HCT116 (cell line): ENCODE measurements around the gene CCDC127. TPM values are rescaled to one million over a fixed set of nuclear protein-coding genes. Genes with fewer than 3 reads are reported as not detected.
"Not testable (repeated sequence)": the region's sequence is repeated elsewhere in the genome, so short reads cannot be mapped to it uniquely, and the experiment has no call there.

Source experiments
- ATAC-seq: fragments of 200-7000 bp; cut with Tn5 transposase; 2 replicates; pipeline ENCODE4 v1.9.1; 2020; ENCODE audit warnings: mild to moderate bottlenecking, moderate library complexity
- BruUV-seq: library from RNA; stranded (reverse); fragments of 400-500 nt; replicated peaks from 2 replicates; lab custom pipeline; 2021; lab: Mats Ljungman, UMichigan
- CTCF ChIA-PET: fragments of 300-600 bp; sonication (Branson Sonifier 250); formaldehyde crosslinking; loops from one replicate; lab custom pipeline; 2021; ENCODE audit warnings: antibody characterized with exemption; lab: Charles Lee
- POLR2A ChIA-PET: fragments of 300-600, 350-600 bp; sonication (Branson Sonifier 250); formaldehyde crosslinking; loops from one replicate; lab custom pipeline; 2021; ENCODE audit warnings: antibody characterized with exemption; lab: Charles Lee
- RAD21 ChIA-PET, 2 experiments: fragments of 300-600 bp; sonication (Branson Sonifier 250); formaldehyde crosslinking; loops; one replicate each; lab custom pipeline; 2023; ENCODE audit warnings: low total read pairs in 2 of 2; ENCODE audit not compliant: uncharacterized antibody in 2 of 2, unreplicated experiment in 2 of 2, low non-redundant PET in 1 of 2; lab: Charles Lee
- DNase-seq: peaks from one replicate; pipeline ENCODE4 v3.0.0-alpha.2; 2010; ENCODE audit warnings: low read depth, low spot score
- H2AFZ ChIP-seq: fragments of 200-600 bp; shearing (Covaris generic), sonication (generic); 2 replicates; pipeline ENCODE4 v1.6.1; 2017; ENCODE audit warnings: low read depth, mixed run types, mixed read lengths, antibody characterized with exemption, low read length; ENCODE audit not compliant: poor library complexity, severe bottlenecking
- H3K27ac ChIP-seq: 2 replicates; pipeline ENCODE4 v1.5.1; 2012; ENCODE audit warnings: low read depth, low read length
- H3K27me3 ChIP-seq: fragments of 200-600 bp; sonication (generic); 2 replicates; pipeline ENCODE4 v1.6.1; 2016; ENCODE audit warnings: mixed run types, low read length, mixed read lengths; ENCODE audit not compliant: insufficient read depth
- H3K36me3 ChIP-seq, 2 experiments: fragments of 200-500 bp in 1 of 2; fragments of 200-600 bp in 1 of 2; sonication (Bioruptor generic) in 1 of 2; sonication (generic) in 1 of 2; 2 replicates each; pipeline versions ENCODE4 v1.5.1 to v1.6.1; 2014 to 2016; ENCODE audit warnings: low read length in 2 of 2, inconsistent platforms in 1 of 2, mixed read lengths in 1 of 2, mixed run types in 1 of 2; ENCODE audit not compliant: insufficient read depth in 2 of 2, control insufficient read depth in 1 of 2
- H3K4me1 ChIP-seq, 2 experiments: fragments of 200-600 bp in 1 of 2; sonication (generic) in 1 of 2; 2 replicates each; pipeline versions ENCODE4 v1.5.1 to v1.6.1; 2012 to 2017; ENCODE audit warnings: low read length in 2 of 2, inconsistent platforms in 1 of 2, mild to moderate bottlenecking in 1 of 2, mixed read lengths in 1 of 2, mixed run types in 1 of 2, moderate library complexity in 1 of 2; ENCODE audit not compliant: insufficient read depth in 2 of 2, control insufficient read depth in 1 of 2
- H3K4me2 ChIP-seq: fragments of 200-600 bp; sonication (generic); 2 replicates; pipeline ENCODE4 v1.6.1; 2017; ENCODE audit warnings: mixed run types, low read length, mixed read lengths
- H3K4me3 ChIP-seq, 2 experiments: fragments of 200-600 bp in 1 of 2; sonication (generic) in 1 of 2; replicated peaks in 1 of 2; 2 replicates each; pipeline ENCODE4 v1.5.1; 2011 to 2016; ENCODE audit warnings: low read length in 2 of 2, control low read depth in 1 of 2, low read depth in 1 of 2, mild to moderate bottlenecking in 1 of 2, mixed read lengths in 1 of 2, mixed run types in 1 of 2
- H3K79me2 ChIP-seq: fragments of 200-600 bp; sonication (generic); 2 replicates; pipeline ENCODE4 v1.6.1; 2017; ENCODE audit warnings: mild to moderate bottlenecking, mixed run types, low read length, moderate library complexity, mixed read lengths; ENCODE audit not compliant: insufficient read depth
- H3K9ac ChIP-seq: fragments of 200-600 bp; sonication (generic); 2 replicates; pipeline ENCODE4 v1.6.1; 2016; ENCODE audit warnings: low read length, mixed read lengths
- H3K9me2 ChIP-seq: fragments of 200-600 bp; sonication (generic), shearing (Covaris generic); 2 replicates; pipeline ENCODE4 v1.6.1; 2017; ENCODE audit warnings: mixed run types, mild to moderate bottlenecking, moderate library complexity; ENCODE audit not compliant: insufficient read depth
- H3K9me3 ChIP-seq, 2 experiments: fragments of 200-500 bp in 1 of 2; fragments of 200-600 bp in 1 of 2; sonication (Bioruptor generic) in 1 of 2; sonication (generic) in 1 of 2; 2 replicates each; pipeline ENCODE4 v1.6.1; 2014 to 2017; ENCODE audit warnings: low read length in 2 of 2, mixed read lengths in 2 of 2, inconsistent platforms in 1 of 2, low read depth in 1 of 2, mild to moderate bottlenecking in 1 of 2, mixed run types in 1 of 2, moderate library complexity in 1 of 2; ENCODE audit not compliant: control insufficient read depth in 1 of 2, insufficient read depth in 1 of 2
- H4K20me1 ChIP-seq: fragments of 200-600 bp; sonication (generic), shearing (Covaris generic); 2 replicates; pipeline ENCODE4 v1.6.1; 2017; ENCODE audit warnings: mixed run types, mild to moderate bottlenecking, moderate library complexity; ENCODE audit not compliant: insufficient read depth
- EZH2 ChIP-seq: fragments of 200-600 bp; sonication (generic); IDR thresholded peaks from 2 replicates; pipeline ENCODE4 v1.6.1; 2017; ENCODE audit warnings: antibody characterized with exemption, mixed run types
- FOSL1 ChIP-seq: IDR thresholded peaks from 2 replicates; pipeline ENCODE4 v1.6.1; 2012; ENCODE audit warnings: low read depth
- JUND ChIP-seq: IDR thresholded peaks from 2 replicates; pipeline ENCODE4 v1.6.1; 2012
- POLR2A ChIP-seq: IDR thresholded peaks from 2 replicates; pipeline ENCODE4 v1.7.0; 2011; ENCODE audit warnings: borderline replicate concordance; ENCODE audit not compliant: insufficient read depth, insufficient read length; ENCODE audit errors: extremely low read depth
- SIN3A ChIP-seq: IDR thresholded peaks from 2 replicates; pipeline ENCODE4 v1.6.1; 2012; ENCODE audit warnings: low read depth
- SP1 ChIP-seq: IDR thresholded peaks from 2 replicates; pipeline ENCODE4 v1.6.1; 2012; ENCODE audit warnings: low read depth
- SRF ChIP-seq: IDR thresholded peaks from 2 replicates; pipeline ENCODE4 v1.6.1; 2012; ENCODE audit warnings: low read depth
- TCF7L2 ChIP-seq: IDR thresholded peaks from 2 replicates; pipeline ENCODE4 v1.7.0; 2011; ENCODE audit warnings: borderline replicate concordance, inconsistent platforms; ENCODE audit not compliant: insufficient read depth, insufficient read length; ENCODE audit errors: extremely low read depth
- ZFX ChIP-seq: fragments of 450-650 bp; IDR thresholded peaks from 2 replicates; pipeline ENCODE4 v1.6.1; 2017
- ZNF274 ChIP-seq: fragments of 200-500 bp; sonication (Bioruptor generic); IDR thresholded peaks from 2 replicates; pipeline ENCODE4 v1.6.1; 2014; ENCODE audit warnings: mild to moderate bottlenecking, low read depth, low read length, inconsistent platforms
- intact Hi-C: fragments of 100-400 bp; cut with micrococcal nuclease; formaldehyde crosslinking; loops from 2 replicates; pipeline ENCODE4 v1.10.0; 2022
- total RNA-seq: library from RNA; stranded (reverse); gene quantifications from one replicate; pipeline ENCODE4 v1.2.1, GENCODE V29; 2021; ENCODE audit not compliant: unreplicated experiment
- TF ChIP-seq, protein P1 (sequence below), 3 experiments: fragments of 200-600 bp in 1 of 3; sonication (generic) in 1 of 3; IDR thresholded peaks in 2 of 3; conservative IDR thresholded peaks in 1 of 3; 2 replicates each; pipeline ENCODE4 v1.5.1; 2012 to 2017; ENCODE audit warnings: low read depth in 2 of 3, low read length in 2 of 3, antibody characterized with exemption in 1 of 3, borderline replicate concordance in 1 of 3, control low read depth in 1 of 3, mild to moderate bottlenecking in 1 of 3, mixed read lengths in 1 of 3, mixed run types in 1 of 3, moderate library complexity in 1 of 3; ENCODE audit not compliant: insufficient read depth in 1 of 3
- TF ChIP-seq, protein P2 (sequence below): IDR thresholded peaks from 2 replicates; pipeline ENCODE4 v1.6.1; 2012

Gene CCDC127
- total RNA-seq, 1 experiment from 2014 or later: 5.1 TPM

DNA sequence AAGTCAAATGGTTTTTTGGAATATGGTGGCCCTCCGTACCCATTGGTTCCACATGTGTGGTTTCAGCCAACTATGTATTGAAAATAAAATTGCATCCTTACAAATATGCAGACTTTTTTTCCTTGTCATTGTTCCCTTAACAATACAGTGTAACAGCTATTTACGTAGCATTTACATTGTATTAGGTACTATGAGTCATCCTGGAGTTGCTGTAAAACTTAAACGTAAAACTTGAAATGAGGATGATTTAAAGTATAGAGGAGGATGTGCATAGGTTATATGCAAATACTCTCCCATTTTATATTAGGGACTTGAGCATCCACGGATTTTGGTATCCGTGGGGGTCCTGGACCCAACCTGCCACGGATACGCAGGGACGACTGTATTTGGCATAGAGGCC lies 16.5 kb upstream of the CCDC127 start (continued):
- TF ChIP-seq, protein P1, sequence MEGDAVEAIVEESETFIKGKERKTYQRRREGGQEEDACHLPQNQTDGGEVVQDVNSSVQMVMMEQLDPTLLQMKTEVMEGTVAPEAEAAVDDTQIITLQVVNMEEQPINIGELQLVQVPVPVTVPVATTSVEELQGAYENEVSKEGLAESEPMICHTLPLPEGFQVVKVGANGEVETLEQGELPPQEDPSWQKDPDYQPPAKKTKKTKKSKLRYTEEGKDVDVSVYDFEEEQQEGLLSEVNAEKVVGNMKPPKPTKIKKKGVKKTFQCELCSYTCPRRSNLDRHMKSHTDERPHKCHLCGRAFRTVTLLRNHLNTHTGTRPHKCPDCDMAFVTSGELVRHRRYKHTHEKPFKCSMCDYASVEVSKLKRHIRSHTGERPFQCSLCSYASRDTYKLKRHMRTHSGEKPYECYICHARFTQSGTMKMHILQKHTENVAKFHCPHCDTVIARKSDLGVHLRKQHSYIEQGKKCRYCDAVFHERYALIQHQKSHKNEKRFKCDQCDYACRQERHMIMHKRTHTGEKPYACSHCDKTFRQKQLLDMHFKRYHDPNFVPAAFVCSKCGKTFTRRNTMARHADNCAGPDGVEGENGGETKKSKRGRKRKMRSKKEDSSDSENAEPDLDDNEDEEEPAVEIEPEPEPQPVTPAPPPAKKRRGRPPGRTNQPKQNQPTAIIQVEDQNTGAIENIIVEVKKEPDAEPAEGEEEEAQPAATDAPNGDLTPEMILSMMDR (IDR thresholded peaks at IDR 0.05 in 2 of 3, conservative IDR thresholded peaks at IDR 0.05 in 1 of 3; ENCODE audit: borderline replicate concordance in 1 of 3, insufficient read depth in 1 of 3, low read depth in 2 of 3, low read length in 2 of 3): no peak
- no peak for TF ChIP-seq FOSL1
- no peak for TF ChIP-seq POLR2A
- no peak for TF ChIP-seq ZFX
- no peak for TF ChIP-seq JUND
- TF ChIP-seq ZNF274: no peak
- TF ChIP-seq EZH2: no peak
- TF ChIP-seq, protein P2, sequence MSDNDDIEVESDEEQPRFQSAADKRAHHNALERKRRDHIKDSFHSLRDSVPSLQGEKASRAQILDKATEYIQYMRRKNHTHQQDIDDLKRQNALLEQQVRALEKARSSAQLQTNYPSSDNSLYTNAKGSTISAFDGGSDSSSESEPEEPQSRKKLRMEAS: no peak
- TF ChIP-seq SP1: no peak
- TF ChIP-seq SIN3A: no peak
- TF ChIP-seq SRF: no peak
- no peak for TF ChIP-seq TCF7L2

DNA sequence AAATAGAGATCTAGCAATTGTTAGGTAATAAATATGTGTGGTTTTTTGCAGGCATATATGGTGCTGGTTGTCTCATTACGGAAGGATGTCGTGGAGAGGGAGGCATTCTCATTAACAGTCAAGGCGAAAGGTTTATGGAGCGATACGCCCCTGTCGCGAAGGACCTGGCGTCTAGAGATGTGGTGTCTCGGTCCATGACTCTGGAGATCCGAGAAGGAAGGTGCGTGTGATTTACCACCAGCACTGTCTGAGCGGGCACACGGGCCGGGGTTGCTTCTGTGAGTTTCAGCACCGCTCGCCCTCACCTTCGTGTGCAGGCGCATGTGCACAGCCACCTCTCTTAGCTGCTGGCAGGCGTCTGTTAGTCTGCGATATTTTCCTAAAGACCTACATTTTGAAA lies 15.5 kb upstream of the CCDC127 start:
- intact Hi-C loops, POLR2A ChIA-PET, CTCF ChIA-PET, DNase-seq, H3K4me1 ChIP-seq, H3K9me2 ChIP-seq, H2AFZ ChIP-seq, H4K20me1 ChIP-seq, H3K4me3 ChIP-seq, H3K27ac ChIP-seq, BruUV-seq, H3K9me3 ChIP-seq, H3K27me3 ChIP-seq, RAD21 ChIA-PET, H3K79me2 ChIP-seq, H3K4me2 ChIP-seq, ATAC-seq, H3K9ac ChIP-seq: not testable (repeated sequence)
- peaks cover 18 to 25% of the 10 kb centered on the region in 2 experiments for H3K36me3 ChIP-seq
